ENCODE data around the gene HUNK.

DNA sequence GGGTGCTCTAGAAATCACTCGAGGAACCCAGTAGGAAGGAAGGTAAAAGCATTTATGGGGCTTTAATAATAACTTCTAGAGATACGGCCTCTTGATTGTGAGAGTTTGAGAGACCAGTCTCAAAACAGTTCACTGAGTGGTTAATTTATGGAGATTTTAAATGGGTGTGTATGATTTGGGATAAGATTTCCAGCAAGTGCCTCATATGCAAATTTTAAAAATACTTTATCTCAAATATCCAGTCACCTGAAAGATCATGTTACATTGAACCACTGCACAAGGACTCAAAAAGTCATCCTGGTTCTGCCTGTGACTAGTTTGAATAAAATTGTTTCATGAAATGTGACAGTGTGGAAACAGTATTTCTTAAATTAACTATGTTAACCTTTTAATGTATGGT, 64.5 kb downstream of the HUNK start:
- no peak for TF ChIP-seq CTCF (optimal IDR thresholded peaks at IDR 0.05 in 1 of 3, IDR thresholded peaks at IDR 0.05 in 1 of 3, conservative IDR thresholded peaks at IDR 0.05 in 1 of 3; ENCODE audit: extremely low read depth in 1 of 3, insufficient read depth in 2 of 3, low read length in 3 of 3)
- TF ChIP-seq EZH2 (IDR thresholded peaks at IDR 0.05; ENCODE audit: low read length): no peak
